ENCODE data around the gene COL5A1. TPM values are rescaled to one million over a fixed set of nuclear protein-coding genes. Genes with fewer than 3 reads are reported as not detected.

The COL5A1 gene
- polyA plus RNA-seq, 1 donor (not counting 4 experiments of a cell fraction or from before 2014, with no cell fraction given), result 3.1 TPM

- no peak overlapping the region for H3K4me3 ChIP-seq (ENCODE audit: control insufficient read depth in 2 of 3, extremely low read depth in 1 of 3, insufficient read depth in 2 of 3, low read depth in 1 of 3, low read length in 3 of 3)
- H4K20me1 ChIP-seq (ENCODE audit: control insufficient read depth, extremely low read depth, insufficient read depth, low read length), result no peaks in the 10 kb centered on the region
- no peak overlapping the region for H3K9ac ChIP-seq (ENCODE audit: control insufficient read depth, extremely low read depth, insufficient read depth, low read length)
- H3K27me3 ChIP-seq (ENCODE audit: control insufficient read depth, extremely low read depth, insufficient read depth, low read length), result peaks cover 3% of the 10 kb centered on the region
- no peak overlapping the region for H2AFZ ChIP-seq (ENCODE audit: control insufficient read depth, low read length)
- TF ChIP-seq EZH2 (IDR thresholded peaks at IDR 0.05; ENCODE audit: low read length), result no peak
- TF ChIP-seq CTCF (optimal IDR thresholded peaks at IDR 0.05 in 1 of 3, IDR thresholded peaks at IDR 0.05 in 1 of 3, conservative IDR thresholded peaks at IDR 0.05 in 1 of 3; ENCODE audit: extremely low read depth in 1 of 3, insufficient read depth in 2 of 3, low read length in 3 of 3), result no peak
- no peaks in the 10 kb centered on the region for H3K9me3 ChIP-seq (ENCODE audit: control insufficient read depth, low read depth, low read length)
- dilution Hi-C loops (cut with MboI; ENCODE audit: extremely low pct_ligation_motif_present, low sequenced_read_pairs), result no loop called here
- no peaks in the 10 kb centered on the region for H3K36me3 ChIP-seq (ENCODE audit: control insufficient read depth in 2 of 2, extremely low read depth in 1 of 2, insufficient read depth in 2 of 2, low read length in 2 of 2)
- DNase-seq (ENCODE audit: low read depth, low spot score) (no peak), FAIRE-seq (no peak)
- no peak overlapping the region for H3K27ac ChIP-seq (ENCODE audit: control insufficient read depth, insufficient read depth, low read length)
- H3K9me1 ChIP-seq (ENCODE audit: control insufficient read depth, extremely low read depth, insufficient read depth, low read length), result no peaks in the 10 kb centered on the region
- H3K4me2 ChIP-seq (ENCODE audit: control insufficient read depth, extremely low read depth, insufficient read depth, low read depth, low read length), result no peak overlapping the region
- H3K4me1 ChIP-seq (ENCODE audit: control insufficient read depth, extremely low read depth, insufficient read depth, low read length), result no peaks in the 10 kb centered on the region
- H3K79me2 ChIP-seq (ENCODE audit: control insufficient read depth, insufficient read depth, low read length), result no peaks in the 10 kb centered on the region
Measured at GRCh38 chr9:134730761-134731496, 89.3 kb downstream of the COL5A1 start.

- DNase-seq (ENCODE audit: low read depth, low spot score), result no peak
- Histone ChIP-seq H3K9me3 (ENCODE audit: control insufficient read depth, low read depth, low read length) (no peaks in the 10 kb centered on the region), H3K27me3 (ENCODE audit: control insufficient read depth, extremely low read depth, insufficient read depth, low read length) (peaks cover 5% of the 10 kb centered on the region), H3K4me3 (ENCODE audit: control insufficient read depth in 2 of 3, extremely low read depth in 1 of 3, insufficient read depth in 2 of 3, low read depth in 1 of 3, low read length in 3 of 3) (no peak overlapping the region), H3K36me3 (ENCODE audit: control insufficient read depth in 2 of 2, extremely low read depth in 1 of 2, insufficient read depth in 2 of 2, low read length in 2 of 2) (no peaks in the 10 kb centered on the region), H3K27ac (ENCODE audit: control insufficient read depth, insufficient read depth, low read length) (no peak overlapping the region), H4K20me1 (ENCODE audit: control insufficient read depth, extremely low read depth, insufficient read depth, low read length) (no peaks in the 10 kb centered on the region), H3K79me2 (ENCODE audit: control insufficient read depth, insufficient read depth, low read length) (no peaks in the 10 kb centered on the region), H3K4me2 (ENCODE audit: control insufficient read depth, extremely low read depth, insufficient read depth, low read depth, low read length) (no peak overlapping the region), H3K9me1 (ENCODE audit: control insufficient read depth, extremely low read depth, insufficient read depth, low read length) (no peaks in the 10 kb centered on the region), H3K4me1 (ENCODE audit: control insufficient read depth, extremely low read depth, insufficient read depth, low read length) (no peaks in the 10 kb centered on the region), H2AFZ (ENCODE audit: control insufficient read depth, low read length) (no peak overlapping the region), H3K9ac (ENCODE audit: control insufficient read depth, extremely low read depth, insufficient read depth, low read length) (no peak overlapping the region)
- dilution Hi-C loops (cut with MboI; ENCODE audit: extremely low pct_ligation_motif_present, low sequenced_read_pairs), result no loop called here
- FAIRE-seq, result no peak
- TF ChIP-seq CTCF (optimal IDR thresholded peaks at IDR 0.05 in 1 of 3, IDR thresholded peaks at IDR 0.05 in 1 of 3, conservative IDR thresholded peaks at IDR 0.05 in 1 of 3; ENCODE audit: extremely low read depth in 1 of 3, insufficient read depth in 2 of 3, low read length in 3 of 3) (no peak), EZH2 (IDR thresholded peaks at IDR 0.05; ENCODE audit: low read length) (no peak)
Measured at GRCh38 chr9:134731497-134732391, 90.1 kb downstream of the COL5A1 start.
